Skeletal muscle tissue (tissue), 4 donors: ENCODE results near the gene SLC22A15. TPM values are rescaled to one million over a fixed set of nuclear protein-coding genes. Genes with fewer than 3 reads are reported as not detected.

Source experiments
- H3K27ac ChIP-seq: one replicate; pipeline ENCODE4 v1.7.0; 2013; ENCODE audit warnings: mild to moderate bottlenecking, low read depth, low read length, inconsistent platforms
- H3K27me3 ChIP-seq, 3 donors: one replicate each; pipeline ENCODE4 v1.7.0; 2013; ENCODE audit warnings: low read length in 3 of 3; ENCODE audit not compliant: control insufficient read depth in 3 of 3, insufficient read depth in 3 of 3
- H3K36me3 ChIP-seq, 3 donors: one replicate each; pipeline ENCODE4 v1.7.0; 2013; ENCODE audit warnings: low read length in 3 of 3; ENCODE audit not compliant: control insufficient read depth in 3 of 3, insufficient read depth in 3 of 3
- H3K4me1 ChIP-seq, 3 donors: one replicate each; pipeline ENCODE4 v1.7.0; 2013; ENCODE audit warnings: low read length in 3 of 3, mild to moderate bottlenecking in 3 of 3; ENCODE audit not compliant: control insufficient read depth in 3 of 3, insufficient read depth in 3 of 3
- H3K4me3 ChIP-seq, 3 donors: one replicate each; pipeline ENCODE4 v1.7.0; 2013; ENCODE audit warnings: low read length in 3 of 3
- H3K9ac ChIP-seq, 3 donors: one replicate each; pipeline ENCODE4 v1.7.0; 2013; ENCODE audit warnings: low read length in 3 of 3, mild to moderate bottlenecking in 3 of 3, moderate library complexity in 2 of 3, low read depth in 1 of 3
- H3K9me3 ChIP-seq, 3 donors: one replicate each; pipeline ENCODE4 v1.7.0; 2013; ENCODE audit warnings: low read length in 3 of 3; ENCODE audit not compliant: control insufficient read depth in 3 of 3
- total RNA-seq: library from RNA; depleted of rRNA; stranded (reverse); fragments of >200 nt; gene quantifications from one replicate; pipeline ENCODE4 v1.2.3, GENCODE V29; 2014
- donor health status: Osteomylitis.

The SLC22A15 gene
- total RNA-seq, 1 donor from 2014 or later, result under 0.01 TPM

GRCh38 chr1:116001739-116002487 lies 25.6 kb downstream of the SLC22A15 start:
- no peaks in the 10 kb centered on the region for H3K27me3 ChIP-seq
- H3K27ac ChIP-seq, result no peak overlapping the region
- no peaks in the 10 kb centered on the region for H3K36me3 ChIP-seq
- H3K9me3 ChIP-seq, result peaks cover 0 to 10% (median 0%) of the 10 kb centered on the region in 3 donors
- no peak overlapping the region for H3K9ac ChIP-seq
- H3K4me1 ChIP-seq, result peaks cover 0 to 7% (median 0%) of the 10 kb centered on the region in 3 donors
- H3K4me3 ChIP-seq, result no peak overlapping the region

GRCh38 chr1:116002781-116003420 lies 26.6 kb downstream of the SLC22A15 start:
- no peak overlapping the region for H3K27ac ChIP-seq
- H3K9me3 ChIP-seq, result peaks cover 0 to 5% (median 0%) of the 10 kb centered on the region in 3 donors
- H3K9ac ChIP-seq, result no peak overlapping the region
- peaks cover 0 to 7% (median 0%) of the 10 kb centered on the region in 3 donors for H3K4me1 ChIP-seq
- no peaks in the 10 kb centered on the region for H3K36me3 ChIP-seq
- H3K4me3 ChIP-seq, result no peak overlapping the region
- no peaks in the 10 kb centered on the region for H3K27me3 ChIP-seq

GRCh38 chr1:116003823-116004222 lies 27.5 kb downstream of the SLC22A15 start:
- no peak overlapping the region for H3K27ac ChIP-seq
- no peaks in the 10 kb centered on the region for H3K36me3 ChIP-seq
- no peak overlapping the region for H3K9ac ChIP-seq
- H3K27me3 ChIP-seq, result no peaks in the 10 kb centered on the region
- H3K9me3 ChIP-seq, result peaks cover 0 to 2% (median 0%) of the 10 kb centered on the region in 3 donors
- peaks cover 0 to 7% (median 0%) of the 10 kb centered on the region in 3 donors for H3K4me1 ChIP-seq
- H3K4me3 ChIP-seq, result no peak overlapping the region

GRCh38 chr1:116006486-116006964 lies 30.2 kb downstream of the SLC22A15 start:
- Histone ChIP-seq H3K4me3 (no peak overlapping the region), H3K9ac (no peak overlapping the region), H3K9me3 (no peaks in the 10 kb centered on the region), H3K27ac (no peak overlapping the region), H3K27me3 (no peaks in the 10 kb centered on the region), H3K4me1 (peaks cover 0 to 7% (median 0%) of the 10 kb centered on the region in 3 donors), H3K36me3 (no peaks in the 10 kb centered on the region)

- Histone ChIP-seq H3K9me3 (no peaks in the 10 kb centered on the region), H3K9ac (no peak overlapping the region)
Observed at GRCh38 chr1:116008656-116009390, 32.5 kb downstream of the SLC22A15 start.

GRCh38 chr1:116012716-116013115 lies 36.4 kb downstream of the SLC22A15 start:
- Histone ChIP-seq H3K27me3 (no peaks in the 10 kb centered on the region), H3K4me1 (no peaks in the 10 kb centered on the region), H3K9me3 (no peaks in the 10 kb centered on the region), H3K4me3 (no peak overlapping the region), H3K9ac (no peak overlapping the region), H3K36me3 (no peaks in the 10 kb centered on the region), H3K27ac (no peak overlapping the region)

More at GRCh38 chr1:116008656-116009390, 32.5 kb downstream of the SLC22A15 start:
- Histone ChIP-seq H3K27ac (no peak overlapping the region), H3K36me3 (no peaks in the 10 kb centered on the region), H3K4me3 (no peak overlapping the region), H3K27me3 (no peaks in the 10 kb centered on the region), H3K4me1 (no peaks in the 10 kb centered on the region)

- no peak overlapping the region for H3K27ac ChIP-seq
- H3K9ac ChIP-seq, result no peak overlapping the region
- no peaks in the 10 kb centered on the region for H3K27me3 ChIP-seq
Observed at GRCh38 chr1:116015679-116016078, 39.4 kb downstream of the SLC22A15 start.

GRCh38 chr1:116018007-116018406 lies 41.7 kb downstream of the SLC22A15 start:
- Histone ChIP-seq H3K4me1 (no peaks in the 10 kb centered on the region), H3K9ac (no peak overlapping the region), H3K9me3 (no peaks in the 10 kb centered on the region), H3K4me3 (no peak overlapping the region), H3K27ac (no peak overlapping the region), H3K27me3 (no peaks in the 10 kb centered on the region), H3K36me3 (no peaks in the 10 kb centered on the region)

More at GRCh38 chr1:116015679-116016078, 39.4 kb downstream of the SLC22A15 start:
- Histone ChIP-seq H3K36me3 (no peaks in the 10 kb centered on the region), H3K4me3 (no peak overlapping the region), H3K9me3 (no peaks in the 10 kb centered on the region), H3K4me1 (no peaks in the 10 kb centered on the region)

- Histone ChIP-seq H3K27me3 (no peaks in the 10 kb centered on the region), H3K36me3 (no peaks in the 10 kb centered on the region), H3K4me3 (no peak overlapping the region), H3K4me1 (no peaks in the 10 kb centered on the region), H3K9ac (no peak overlapping the region), H3K9me3 (no peaks in the 10 kb centered on the region), H3K27ac (no peak overlapping the region)
Observed at GRCh38 chr1:116019653-116020253, 43.4 kb downstream of the SLC22A15 start.
